AG20443 (cell line): ENCODE measurements around the gene IDH2.
A peak's percentile ranks its signal among the peaks of the same experiment; 100 is the strongest.
"Not testable (repeated sequence)": the region's sequence is repeated elsewhere in the genome, so short reads cannot be mapped to it uniquely, and the experiment has no call there.

Source experiments
- DNase-seq: peaks from one replicate; pipeline ENCODE4 v3.0.0; 2012; ENCODE audit warnings: low spot score, mixed read lengths

Gene IDH2

GRCh38 chr15:90083954-90084607, 18.2 kb downstream of the IDH2 start:
- DNase-seq: no peak

- no peak for DNase-seq
Measured at GRCh38 chr15:90083419-90083818, 18.8 kb downstream of the IDH2 start.

- DNase-seq: no peak
Measured at GRCh38 chr15:90082140-90082715, 20.0 kb downstream of the IDH2 start.

GRCh38 chr15:90080818-90081393, 21.4 kb downstream of the IDH2 start:
- no peak for DNase-seq

- no peak for DNase-seq
Measured at GRCh38 chr15:90080458-90080755, 21.9 kb downstream of the IDH2 start.

GRCh38 chr15:90079619-90080457, 22.4 kb downstream of the IDH2 start:
- no peak for DNase-seq

GRCh38 chr15:90078965-90079364, 23.3 kb downstream of the IDH2 start:
- no peak for DNase-seq

- DNase-seq: no peak
Measured at GRCh38 chr15:90076716-90077115, 25.6 kb downstream of the IDH2 start.

- no peak for DNase-seq
Measured at GRCh38 chr15:90075420-90076289, 26.6 kb downstream of the IDH2 start.

- DNase-seq: no peak
Measured at GRCh38 chr15:90074916-90075315, 27.4 kb downstream of the IDH2 start.

GRCh38 chr15:90074023-90074422, 28.2 kb downstream of the IDH2 start:
- DNase-seq: no peak

- no peak for DNase-seq
Measured at GRCh38 chr15:90072978-90073640, 29.2 kb downstream of the IDH2 start.

GRCh38 chr15:90071220-90071807, 31.0 kb downstream of the IDH2 start:
- peak; percentile 80 for DNase-seq

GRCh38 chr15:90070623-90071022, 31.6 kb downstream of the IDH2 start:
- not testable (repeated sequence) for DNase-seq

- no peak for DNase-seq
Measured at GRCh38 chr15:90067953-90068606, 34.2 kb downstream of the IDH2 start.

GRCh38 chr15:90067181-90067952, 34.9 kb downstream of the IDH2 start:
- DNase-seq: no peak

GRCh38 chr15:90065682-90066049, 36.6 kb downstream of the IDH2 start:
- DNase-seq: no peak

GRCh38 chr15:90064911-90065681, 37.2 kb downstream of the IDH2 start:
- no peak for DNase-seq

- no peak for DNase-seq
Measured at GRCh38 chr15:90063770-90064247, 38.5 kb downstream of the IDH2 start.
